Effector CD4-positive, alpha-beta T cell (primary cell): Measurements from ENCODE around the gene OR56B4.

Experiments used
- DNase-seq: peaks from one replicate; pipeline ENCODE4 v3.0.0-alpha.2; 2020

The OR56B4 gene

GRCh38 chr11:6152126-6152525, 44.6 kb downstream of the OR56B4 start:
- no peak for DNase-seq

GRCh38 chr11:6156628-6157359, 49.3 kb downstream of the OR56B4 start:
- no peak for DNase-seq
